ENCODE measurements around the gene FBXL15.

GRCh38 chr10:102384606-102385429, 35.8 kb upstream of the FBXL15 start:
- no peak for TF ChIP-seq POLR2AphosphoS5 (IDR thresholded peaks at IDR 0.05; ENCODE audit: borderline replicate concordance, low read depth, low read length)
- TF ChIP-seq EZH2 (IDR thresholded peaks at IDR 0.05), result no peak
- TF ChIP-seq FOXP2 (optimal IDR thresholded peaks at IDR 0.05; ENCODE audit: control extremely low read depth, extremely low read length, insufficient read depth), result no peak

All from SK-N-MC (cell line).